GM19193 (cell line): ENCODE data around the gene GMIP.

Experiments used
- POLR2A ChIP-seq: IDR thresholded peaks from 4 replicates; pipeline ENCODE4 v1.6.1; 2011; ENCODE audit not compliant: insufficient read depth, insufficient read length; ENCODE audit errors: extremely low read depth

The GMIP gene

DNA sequence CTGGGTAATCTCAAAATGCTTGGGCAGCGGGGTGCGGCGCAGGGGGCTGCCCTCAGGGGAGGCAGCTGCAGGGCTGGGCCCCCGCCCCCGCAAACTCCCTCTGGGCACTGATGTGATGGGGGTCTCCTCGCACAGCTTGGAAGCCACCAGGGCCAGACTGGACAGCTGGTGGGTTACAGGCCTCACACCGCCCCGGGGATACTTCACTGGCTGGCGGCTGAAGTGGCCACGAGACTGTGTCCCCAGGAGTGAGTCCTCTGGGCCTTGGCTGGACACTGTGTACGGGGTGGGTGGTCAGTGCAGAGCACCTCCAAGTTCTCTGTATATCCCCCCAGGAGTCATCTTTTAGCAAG, 13.4 kb downstream of the GMIP start:
- no peak for TF ChIP-seq POLR2A

DNA sequence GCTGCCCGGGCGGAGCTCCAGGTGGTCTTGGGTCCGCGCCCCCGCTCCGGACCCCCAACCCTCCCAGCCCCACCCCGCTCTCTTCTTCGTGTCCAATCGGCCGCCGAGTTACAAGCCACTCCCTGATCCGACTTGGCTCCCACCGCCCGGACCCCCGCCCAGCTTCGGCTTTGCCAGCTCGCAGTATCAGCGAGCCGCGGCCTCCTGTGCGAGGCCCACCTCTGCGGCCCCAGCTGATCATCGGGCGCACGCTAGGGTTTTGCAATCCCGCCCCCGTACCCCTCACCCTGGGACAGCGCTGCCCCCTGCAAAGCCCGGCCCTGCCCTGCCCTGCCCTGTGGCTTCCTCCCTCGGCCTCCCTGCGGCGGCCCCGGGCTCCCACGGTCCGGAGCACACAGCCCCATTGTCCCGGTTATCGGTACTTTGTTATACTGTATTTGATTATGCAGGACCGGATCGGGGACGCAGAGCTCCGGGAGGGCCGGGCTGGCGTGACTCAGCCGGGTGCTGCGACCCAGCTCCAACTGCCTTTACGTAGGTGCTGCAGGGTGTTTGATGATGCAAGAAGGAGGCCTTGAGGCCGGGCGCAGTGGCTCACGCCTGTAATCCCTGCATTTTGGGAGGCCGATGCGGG, 14.8 kb downstream of the GMIP start:
- no peak for TF ChIP-seq POLR2A

DNA sequence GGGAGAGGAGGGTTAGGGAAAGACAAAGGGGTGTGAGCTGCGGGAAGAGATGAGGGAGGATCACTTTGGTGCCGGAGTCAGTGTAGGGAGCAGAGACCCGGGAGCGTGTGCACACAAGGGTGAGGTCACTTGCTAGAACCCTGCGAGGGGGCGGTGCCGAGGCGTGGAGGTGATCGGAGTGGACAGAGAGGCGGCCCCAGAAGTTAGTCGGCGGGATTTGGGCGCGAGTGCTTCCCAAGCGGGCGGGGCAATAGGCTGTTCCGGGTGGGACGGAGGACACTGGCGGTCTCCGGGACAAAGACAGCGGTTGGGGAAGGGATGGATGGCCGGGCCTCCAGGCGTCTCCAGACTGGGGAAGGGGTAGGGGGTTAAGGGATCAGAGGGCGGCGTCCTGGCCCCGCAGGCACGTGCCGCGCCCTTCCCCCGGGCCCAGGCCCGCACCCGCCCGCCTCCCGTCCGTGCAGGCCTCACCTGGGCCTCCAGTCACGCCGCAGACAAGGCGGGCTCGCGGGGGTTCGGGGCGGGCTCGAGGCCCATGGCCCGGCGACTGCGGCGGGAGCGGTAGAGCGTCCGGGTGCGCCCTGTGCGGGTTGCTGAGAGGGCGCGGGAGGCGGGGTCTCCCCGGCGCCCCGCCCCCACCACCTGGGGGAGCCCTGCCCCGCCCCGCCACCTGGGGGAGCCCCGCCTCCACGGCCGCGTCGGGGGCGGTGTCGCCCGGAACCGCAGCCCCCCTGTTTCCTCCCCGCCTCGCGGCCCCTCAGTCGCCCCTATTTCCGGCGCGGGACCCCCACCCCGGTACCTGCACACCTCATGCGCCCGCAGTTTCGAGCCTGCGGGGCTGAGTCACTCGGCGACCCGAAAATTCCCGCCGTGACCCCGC, 15.6 kb downstream of the GMIP start, which contains the start of gene LPAR2:
Gene LPAR2, minus strand, starts transcription at position 600 of the 880 bp plus-strand sequence. CDS start 945 bp downstream, outside the sequence.
- TF ChIP-seq POLR2A, result peak; percentile 30

GRCh38 chr19:19626516-19627472, 16.7 kb downstream of the GMIP start:
- TF ChIP-seq POLR2A, result no peak

GRCh38 chr19:19624032-19624570, 19.4 kb downstream of the GMIP start:
- TF ChIP-seq POLR2A, result no peak

DNA sequence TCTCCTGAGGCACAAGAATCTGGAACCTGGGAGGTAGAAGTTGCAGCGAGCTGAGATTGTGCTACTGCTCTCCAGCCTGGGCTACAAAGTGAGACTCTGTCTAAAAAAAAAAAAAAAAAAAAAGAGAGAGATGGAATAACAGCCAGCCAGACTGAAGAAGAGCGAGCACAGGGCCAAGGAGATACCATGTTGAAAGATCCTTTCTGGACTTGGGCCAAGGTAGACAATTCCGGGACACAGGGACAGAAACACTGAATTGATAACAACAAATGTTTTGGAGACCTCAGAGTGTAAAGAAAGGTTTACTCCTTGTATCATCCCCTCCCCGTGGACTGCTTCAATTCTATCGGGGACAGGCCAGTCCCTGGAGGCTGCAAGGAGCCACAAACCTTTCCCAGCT, 20.1 kb downstream of the GMIP start:
- TF ChIP-seq POLR2A, result no peak

GRCh38 chr19:19619849-19620210, 23.6 kb downstream of the GMIP start:
- TF ChIP-seq POLR2A, result no peak

DNA sequence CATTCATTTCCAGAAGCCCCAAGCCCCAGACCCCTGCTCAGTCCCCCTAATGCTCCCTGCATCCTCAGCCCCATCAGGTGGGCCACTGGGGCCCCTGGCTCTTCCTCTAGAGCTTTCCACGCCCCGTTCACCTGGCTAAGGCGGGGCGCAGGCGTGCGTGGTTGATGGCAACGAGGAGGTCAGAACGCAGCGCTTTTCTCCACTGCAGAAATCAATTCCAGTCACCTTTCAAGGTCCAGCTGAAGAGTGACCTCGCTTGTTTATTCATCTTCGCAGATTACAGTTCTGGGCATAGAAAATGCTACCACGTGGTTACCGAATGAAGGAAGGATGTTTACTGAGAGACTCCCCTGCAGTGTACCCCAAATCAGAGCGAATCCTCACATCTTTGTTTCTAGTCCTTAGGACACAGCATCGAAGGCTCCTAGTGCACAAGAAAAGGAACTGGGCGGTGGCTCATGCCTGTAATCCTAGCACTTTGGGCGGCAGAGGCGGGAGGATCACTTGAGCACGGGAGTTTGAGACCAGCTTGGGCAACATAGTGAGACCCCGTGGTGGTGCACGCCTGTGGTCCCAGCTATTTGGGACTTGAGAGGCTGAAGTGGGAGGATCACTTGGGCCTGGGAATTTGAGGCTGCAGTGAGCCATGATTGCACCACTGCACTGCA, 24.1 kb downstream of the GMIP start:
- TF ChIP-seq POLR2A, result no peak

GRCh38 chr19:19618219-19619051, 25.0 kb downstream of the GMIP start, which contains the start of gene PBX4:
Gene PBX4, minus strand, starts transcription at chr19:19618687. Its CDS starts 58 bp downstream, at chr19:19618629.
- no peak for TF ChIP-seq POLR2A

DNA sequence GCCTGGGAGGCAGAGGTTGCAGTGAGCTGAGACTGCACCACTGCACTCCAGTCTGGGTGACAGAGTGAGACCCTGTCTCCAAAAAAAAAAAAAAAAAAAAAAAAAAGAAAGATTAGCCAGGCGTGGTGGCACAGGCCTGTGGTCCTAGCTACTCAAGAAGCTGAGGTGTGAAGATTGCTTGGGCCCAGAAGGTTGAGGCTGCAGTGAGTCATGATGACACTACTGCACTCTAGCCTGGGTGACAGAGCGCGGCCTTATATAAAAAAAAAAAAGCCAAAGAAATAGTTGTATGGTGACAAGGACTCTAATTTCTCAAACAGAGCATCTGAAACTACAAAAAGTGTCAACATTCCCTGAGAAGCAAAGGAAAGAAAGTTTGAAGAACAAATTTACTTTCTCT, 28.4 kb downstream of the GMIP start:
- TF ChIP-seq POLR2A, result no peak

GRCh38 chr19:19613506-19613905, 30.0 kb downstream of the GMIP start:
- TF ChIP-seq POLR2A, result no peak

DNA sequence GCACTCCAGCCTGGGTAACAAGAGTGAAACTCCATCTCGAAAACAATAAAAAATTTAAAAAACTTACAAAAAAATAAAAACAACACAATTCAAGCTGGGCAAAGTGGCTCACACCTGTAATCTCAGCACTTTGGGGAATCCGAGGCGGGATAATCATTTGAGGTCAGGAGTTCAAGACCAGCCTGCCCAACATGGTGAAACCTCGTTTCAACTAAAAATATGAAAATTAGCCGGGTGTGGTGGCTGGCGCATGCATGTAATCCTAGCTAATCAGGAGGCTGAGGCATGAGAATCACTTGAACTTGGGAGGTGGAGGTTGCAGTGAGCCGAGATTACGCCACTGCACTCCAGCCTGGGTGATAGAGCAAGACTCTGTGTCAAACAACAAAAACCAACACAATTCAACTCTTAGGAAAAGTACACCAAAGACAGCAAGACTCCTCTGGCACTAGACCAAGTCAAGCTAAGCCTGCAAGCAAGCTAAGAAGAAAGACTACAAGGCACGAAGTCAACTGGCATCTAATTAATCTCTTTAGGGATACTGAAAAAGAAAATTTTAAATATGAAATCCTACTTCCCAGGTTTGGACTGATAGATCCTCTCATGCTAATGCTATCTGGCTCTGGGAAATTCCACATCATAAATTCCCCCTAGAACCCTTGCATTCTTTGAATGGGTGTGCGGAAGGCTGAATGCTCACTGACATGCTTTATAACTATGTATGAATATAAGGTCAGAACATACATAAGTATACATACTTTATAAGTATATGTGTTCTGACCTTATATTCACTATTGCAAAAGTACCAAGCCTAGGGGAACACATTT, 32.9 kb downstream of the GMIP start:
- TF ChIP-seq POLR2A, result no peak
